HG02610 (cell line): ENCODE results near the gene ATP8B1.

Experiments
- ATAC-seq: cut with Tn5 transposase; IDR thresholded peaks from one replicate; pipeline ENCODE4 v1.9.1; 2021; ENCODE audit warnings: mild to moderate bottlenecking, moderate library complexity; ENCODE audit not compliant: unreplicated experiment

The ATP8B1 gene

GRCh38 chr18:57794951-57795728 lies 8.0 kb downstream of the ATP8B1 start:
- no peak for ATAC-seq

- no peak for ATAC-seq
These were observed 9.7 kb downstream of the ATP8B1 start for GRCh38 chr18:57793302-57793986.

- ATAC-seq = no peak
These were observed 10.3 kb downstream of the ATP8B1 start for GRCh38 chr18:57792631-57793301.

- no peak for ATAC-seq
These were observed 11.2 kb downstream of the ATP8B1 start for GRCh38 chr18:57791911-57792310.

GRCh38 chr18:57791192-57791591 lies 11.9 kb downstream of the ATP8B1 start:
- ATAC-seq = no peak

- ATAC-seq = no peak
These were observed 12.8 kb downstream of the ATP8B1 start for GRCh38 chr18:57790316-57790715.

GRCh38 chr18:57789759-57790158 lies 13.4 kb downstream of the ATP8B1 start:
- no peak for ATAC-seq

GRCh38 chr18:57789090-57789489 lies 14.0 kb downstream of the ATP8B1 start:
- no peak for ATAC-seq

GRCh38 chr18:57787068-57787685 lies 15.9 kb downstream of the ATP8B1 start:
- no peak for ATAC-seq

- no peak for ATAC-seq
These were observed 17.2 kb downstream of the ATP8B1 start for GRCh38 chr18:57785751-57786437.

GRCh38 chr18:57784801-57785114 lies 18.4 kb downstream of the ATP8B1 start:
- no peak for ATAC-seq

- no peak for ATAC-seq
These were observed 18.9 kb downstream of the ATP8B1 start for GRCh38 chr18:57784034-57784800.

- no peak for ATAC-seq
These were observed 21.1 kb downstream of the ATP8B1 start for GRCh38 chr18:57782049-57782448.

GRCh38 chr18:57780706-57781347 lies 22.3 kb downstream of the ATP8B1 start:
- peak; percentile 81 for ATAC-seq

- no peak for ATAC-seq
These were observed 22.8 kb downstream of the ATP8B1 start for GRCh38 chr18:57780318-57780705.

GRCh38 chr18:57776767-57777166 lies 26.3 kb downstream of the ATP8B1 start:
- ATAC-seq = no peak

GRCh38 chr18:57776354-57776753 lies 26.8 kb downstream of the ATP8B1 start:
- no peak for ATAC-seq

GRCh38 chr18:57775937-57776336 lies 27.2 kb downstream of the ATP8B1 start:
- no peak for ATAC-seq

GRCh38 chr18:57772387-57772799 lies 30.7 kb downstream of the ATP8B1 start:
- no peak for ATAC-seq

GRCh38 chr18:57771626-57772025 lies 31.5 kb downstream of the ATP8B1 start:
- no peak for ATAC-seq
